NCI-H774 (cell line): ENCODE measurements around the gene KDM4B.

Experiments used
- DNase-seq: peaks from one replicate; lab custom pipeline; 2025; lab: John Stamatoyannopoulos, UW

The KDM4B gene

GRCh38 chr19:5104871-5105351, 136.0 kb downstream of the KDM4B start:
- no peak for DNase-seq

GRCh38 chr19:5106191-5106726, 137.3 kb downstream of the KDM4B start:
- no peak for DNase-seq

- no peak for DNase-seq
Measured at GRCh38 chr19:5106971-5107370, 138.1 kb downstream of the KDM4B start.

- no peak for DNase-seq
Measured at GRCh38 chr19:5107432-5108122, 138.7 kb downstream of the KDM4B start.

GRCh38 chr19:5108123-5108596, 139.2 kb downstream of the KDM4B start:
- no peak for DNase-seq

- DNase-seq: no peak
Measured at GRCh38 chr19:5108866-5109265, 140.0 kb downstream of the KDM4B start.

GRCh38 chr19:5109560-5109959, 140.6 kb downstream of the KDM4B start:
- DNase-seq: no peak

- DNase-seq: no peak
Measured at GRCh38 chr19:5110546-5110945, 141.6 kb downstream of the KDM4B start.

- DNase-seq: no peak
Measured at GRCh38 chr19:5111051-5111450, 142.1 kb downstream of the KDM4B start.

- no peak for DNase-seq
Measured at GRCh38 chr19:5112175-5112574, 143.3 kb downstream of the KDM4B start.

- DNase-seq: no peak
Measured at GRCh38 chr19:5112681-5113575, 144.0 kb downstream of the KDM4B start.

- no peak for DNase-seq
Measured at GRCh38 chr19:5113633-5114586, 145.0 kb downstream of the KDM4B start.

- no peak for DNase-seq
Measured at GRCh38 chr19:5114727-5115126, 145.8 kb downstream of the KDM4B start.

- no peak for DNase-seq
Measured at GRCh38 chr19:5115351-5115750, 146.4 kb downstream of the KDM4B start.

- DNase-seq: no peak
Measured at GRCh38 chr19:5115771-5116202, 146.9 kb downstream of the KDM4B start.

- DNase-seq: no peak
Measured at GRCh38 chr19:5116292-5116691, 147.4 kb downstream of the KDM4B start.

GRCh38 chr19:5117421-5117820, 148.5 kb downstream of the KDM4B start:
- no peak for DNase-seq

GRCh38 chr19:5118026-5118425, 149.1 kb downstream of the KDM4B start:
- DNase-seq: no peak

GRCh38 chr19:5119297-5119998, 150.5 kb downstream of the KDM4B start:
- DNase-seq: no peak

GRCh38 chr19:5120321-5120720, 151.4 kb downstream of the KDM4B start:
- DNase-seq: no peak

- no peak for DNase-seq
Measured at GRCh38 chr19:5120833-5121232, 151.9 kb downstream of the KDM4B start.
